Activated CD8-positive, alpha-beta memory T cell treated with anti-CD3 and anti-CD28 coated beads, Interleukin-2, amount 50 U/mL, for 4 hours (primary cell): ENCODE data around the gene FCSK.

Experiments
- DNase-seq: peaks from one replicate; pipeline ENCODE4 v3.0.0-alpha.2; 2020

The FCSK gene

DNA sequence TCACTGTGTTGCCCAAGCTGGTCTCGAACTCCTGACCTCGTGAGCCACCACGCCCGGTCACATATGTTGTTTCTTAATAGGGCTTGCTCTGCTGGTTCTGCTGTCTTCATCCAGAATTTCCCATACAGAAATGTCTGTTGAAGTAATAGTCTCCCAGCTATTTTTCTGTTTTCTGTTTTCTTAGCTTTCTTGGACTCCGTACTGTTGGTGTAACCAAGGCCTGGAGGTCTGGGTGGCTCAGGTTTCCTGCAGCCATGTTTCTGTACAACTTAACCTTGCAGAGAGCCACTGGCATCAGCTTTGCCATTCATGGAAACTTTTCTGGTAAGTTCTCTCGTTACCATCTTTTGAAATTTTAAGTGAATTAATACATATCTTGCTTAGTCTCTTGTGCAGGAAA, 72.0 kb downstream of the FCSK start:
- no peak for DNase-seq

DNA sequence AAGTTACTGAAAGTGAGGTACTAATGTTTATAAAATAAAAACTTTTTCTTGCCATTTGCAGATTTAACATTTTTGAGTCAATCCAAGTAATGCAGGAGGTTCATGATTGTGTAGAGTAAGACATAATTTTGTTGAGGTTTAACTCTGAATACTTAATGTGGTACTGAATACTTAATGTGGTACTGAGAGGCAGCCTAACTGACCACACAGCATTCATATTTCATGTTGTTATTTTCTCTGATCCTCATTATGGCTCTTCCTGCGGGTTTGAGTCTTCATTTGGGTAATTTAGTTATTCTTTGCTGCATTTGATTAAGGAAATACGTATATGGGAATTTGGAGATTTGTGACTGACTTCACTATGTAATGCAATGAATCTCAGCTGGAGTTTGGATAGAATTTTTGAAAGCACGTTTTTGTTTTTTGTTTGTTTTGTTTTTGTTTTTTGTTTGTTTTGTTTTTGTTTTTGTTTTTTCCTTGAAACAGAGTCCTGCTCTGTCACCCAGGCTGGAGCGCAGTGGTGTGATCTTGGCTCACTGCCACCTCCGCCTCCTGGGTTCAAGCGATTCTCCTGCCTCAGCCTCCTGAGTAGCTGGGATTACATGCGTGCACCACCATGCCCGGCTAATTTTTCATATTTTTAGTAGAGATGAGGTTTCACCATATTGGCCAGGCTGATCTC, 73.1 kb downstream of the FCSK start:
- DNase-seq, result no peak

DNA sequence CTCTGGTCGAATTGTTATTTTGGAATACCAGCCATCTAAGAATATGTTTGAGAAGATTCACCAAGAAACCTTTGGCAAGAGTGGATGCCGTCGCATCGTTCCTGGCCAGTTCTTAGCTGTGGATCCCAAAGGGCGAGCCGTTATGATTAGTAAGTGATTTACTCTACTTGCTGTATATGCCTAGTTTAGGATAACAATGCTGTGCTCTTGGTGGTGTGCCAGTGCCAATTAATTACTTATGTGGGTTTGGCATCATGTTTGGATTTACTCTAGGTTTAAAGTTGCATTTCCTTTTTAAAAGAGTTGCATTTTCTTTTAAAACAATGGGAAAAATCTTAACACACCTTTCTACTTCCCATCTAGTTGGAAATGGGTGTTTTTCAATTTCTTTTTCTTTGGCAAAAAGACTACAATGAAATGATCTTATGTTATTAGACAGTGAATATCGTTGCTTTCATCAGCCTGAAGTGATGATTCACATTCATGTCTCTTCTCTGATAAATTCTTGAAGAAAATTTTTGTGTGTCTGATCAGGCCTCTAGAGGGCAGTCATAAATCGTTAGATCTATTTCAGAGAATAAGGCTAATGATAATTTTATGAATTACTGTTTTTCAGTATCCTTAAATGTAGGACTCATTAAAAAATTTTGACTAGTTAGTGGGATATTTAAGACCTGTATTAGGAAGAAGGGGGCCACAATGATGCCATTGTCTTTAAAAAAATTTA, 74.8 kb downstream of the FCSK start:
- no peak for DNase-seq
